HG03432 (cell line): Measurements from ENCODE around the gene DSN1.

Experiments used
- ATAC-seq: cut with Tn5 transposase; IDR thresholded peaks from one replicate; pipeline ENCODE4 v1.9.1; 2021; ENCODE audit warnings: mild to moderate bottlenecking, moderate library complexity; ENCODE audit not compliant: unreplicated experiment

The DSN1 gene

GRCh38 chr20:36758276-36758675 lies 15.3 kb downstream of the DSN1 start:
- ATAC-seq = no peak

GRCh38 chr20:36756496-36756895 lies 17.1 kb downstream of the DSN1 start:
- no peak for ATAC-seq

GRCh38 chr20:36754656-36755222 lies 18.8 kb downstream of the DSN1 start:
- no peak for ATAC-seq

GRCh38 chr20:36752582-36752981 lies 21.0 kb downstream of the DSN1 start:
- ATAC-seq = no peak

GRCh38 chr20:36745927-36746659 lies 27.5 kb downstream of the DSN1 start, which contains the start of gene NDRG3:
NDRG3 (minus strand) TSS chr20:36746090; CDS start chr20:36721735, 24,355 bp downstream.
- ATAC-seq = peak; percentile 93

GRCh38 chr20:36745234-36745926 lies 28.2 kb downstream of the DSN1 start:
- ATAC-seq = peak; percentile 49

- ATAC-seq = no peak
Observed at GRCh38 chr20:36744764-36745191, 28.8 kb downstream of the DSN1 start.

- ATAC-seq = no peak
Observed at GRCh38 chr20:36744243-36744642, 29.3 kb downstream of the DSN1 start.

GRCh38 chr20:36742558-36742957 lies 31.0 kb downstream of the DSN1 start:
- ATAC-seq = no peak

GRCh38 chr20:36741072-36741471 lies 32.5 kb downstream of the DSN1 start:
- ATAC-seq = no peak

- no peak for ATAC-seq
Observed at GRCh38 chr20:36737183-36737499, 36.4 kb downstream of the DSN1 start.

GRCh38 chr20:36736451-36737182 lies 36.9 kb downstream of the DSN1 start:
- no peak for ATAC-seq

GRCh38 chr20:36732456-36732855 lies 41.1 kb downstream of the DSN1 start:
- no peak for ATAC-seq

GRCh38 chr20:36728986-36729385 lies 44.6 kb downstream of the DSN1 start:
- ATAC-seq = no peak

- no peak for ATAC-seq
Observed at GRCh38 chr20:36726168-36726567, 47.4 kb downstream of the DSN1 start.

- no peak for ATAC-seq
Observed at GRCh38 chr20:36720510-36720909, 53.1 kb downstream of the DSN1 start.

- ATAC-seq = no peak
Observed at GRCh38 chr20:36717657-36718056, 55.9 kb downstream of the DSN1 start.

GRCh38 chr20:36717021-36717420 lies 56.5 kb downstream of the DSN1 start:
- no peak for ATAC-seq

- no peak for ATAC-seq
Observed at GRCh38 chr20:36712775-36713174, 60.8 kb downstream of the DSN1 start.

GRCh38 chr20:36709126-36709525 lies 64.4 kb downstream of the DSN1 start:
- ATAC-seq = no peak

- no peak for ATAC-seq
Observed at GRCh38 chr20:36703530-36703929, 70.0 kb downstream of the DSN1 start.
